H1 (cell line): Measurements from ENCODE around the gene PCNX3. TPM values are rescaled to one million over a fixed set of nuclear protein-coding genes. Genes with fewer than 3 reads are reported as not detected.

Experiments used
- CTCF ChIA-PET: fragments of 300-600 bp; sonication (Branson Sonifier 250); formaldehyde crosslinking; loops from one replicate; lab custom pipeline; 2021; ENCODE audit not compliant: partially characterized antibody; lab: Charles Lee
- POLR2A ChIA-PET: fragments of 300-600 bp; sonication (Branson Sonifier 250); formaldehyde crosslinking; loops from one replicate; lab custom pipeline; 2021; ENCODE audit warnings: inconsistent platforms; ENCODE audit not compliant: partially characterized antibody; lab: Charles Lee
- DNase-seq, 2 experiments: peaks; one replicate each; pipeline versions ENCODE4 v3.0.0 to v3.0.0-alpha.2; 2010 to 2022; ENCODE audit warnings: low spot score in 2 of 2, low read depth in 1 of 2, mixed read lengths in 1 of 2
- FAIRE-seq: peaks from 2 replicates; lab custom pipeline; 2011; peaks lifted over from hg19 to GRCh38; lab: Jason Lieb, UNC
- H2AFZ ChIP-seq: 2 replicates; pipeline ENCODE4 v1.8.1; 2012; ENCODE audit warnings: low read length, inconsistent platforms
- H2AK5ac ChIP-seq: 2 replicates; pipeline ENCODE4 v1.6.1; 2013; ENCODE audit warnings: low read depth, low read length
- H2BK120ac ChIP-seq: replicated peaks from 2 replicates; pipeline ENCODE3; 2013; ENCODE audit warnings: low read depth, low read length, inconsistent platforms
- H2BK12ac ChIP-seq: 2 replicates; pipeline ENCODE4 v1.6.1; 2013; ENCODE audit warnings: low read depth, low read length
- H2BK15ac ChIP-seq: 2 replicates; pipeline ENCODE4 v1.6.1; 2013; ENCODE audit warnings: low read length
- H2BK20ac ChIP-seq: 2 replicates; pipeline ENCODE4 v1.6.1; 2013; ENCODE audit warnings: low read length
- H2BK5ac ChIP-seq: 2 replicates; pipeline ENCODE4 v1.6.1; 2013; ENCODE audit warnings: low read depth, low read length
- H3K14ac ChIP-seq: 2 replicates; pipeline ENCODE4 v1.6.1; 2013; ENCODE audit warnings: inconsistent platforms; ENCODE audit not compliant: insufficient read length
- H3K18ac ChIP-seq: 2 replicates; pipeline ENCODE4 v1.6.1; 2013; ENCODE audit warnings: low read length; ENCODE audit errors: extremely low read depth
- H3K23ac ChIP-seq: 2 replicates; pipeline ENCODE4 v1.6.1; 2013; ENCODE audit warnings: inconsistent platforms; ENCODE audit not compliant: insufficient read length
- H3K23me2 ChIP-seq: 2 replicates; pipeline ENCODE4 v1.6.1; 2013; ENCODE audit warnings: low read depth, low read length
- H3K27ac ChIP-seq: 2 replicates; pipeline ENCODE4 v1.6.1; 2011; ENCODE audit warnings: low read depth, low read length, inconsistent platforms
- H3K27me3 ChIP-seq, 4 experiments: replicated peaks in 1 of 4; 1 replicate in 1 of 4; 2 replicates in 3 of 4; pipeline versions ENCODE4 v1.6.1 to v1.8.1; 2011 to 2013; ENCODE audit warnings: low read length in 3 of 4, mild to moderate bottlenecking in 3 of 4, inconsistent platforms in 2 of 4, mixed read lengths in 2 of 4, moderate library complexity in 1 of 4; ENCODE audit not compliant: control insufficient read depth in 3 of 4, insufficient read depth in 3 of 4; ENCODE audit errors: extremely low read depth in 1 of 4
- H3K36me3 ChIP-seq, 4 experiments: 2 replicates each; pipeline versions ENCODE4 v1.6.1 to v1.8.1; 2011 to 2013; ENCODE audit warnings: mild to moderate bottlenecking in 4 of 4, low read length in 3 of 4, moderate library complexity in 2 of 4, control low read depth in 1 of 4, inconsistent platforms in 1 of 4; ENCODE audit not compliant: insufficient read depth in 4 of 4, control insufficient read depth in 2 of 4
- H3K4ac ChIP-seq: replicated peaks from 2 replicates; pipeline ENCODE3; 2013; ENCODE audit warnings: low read length, low read depth, mixed read lengths, inconsistent platforms; ENCODE audit not compliant: insufficient read length
- H3K4me1 ChIP-seq, 4 experiments: replicated peaks in 1 of 4; 1 replicate in 1 of 4; 2 replicates in 3 of 4; pipeline versions ENCODE4 v1.6.1 to v1.8.1; 2011 to 2013; ENCODE audit warnings: low read length in 3 of 4, inconsistent platforms in 2 of 4, mixed read lengths in 1 of 4; ENCODE audit not compliant: insufficient read depth in 4 of 4, control insufficient read depth in 3 of 4
- H3K4me2 ChIP-seq, 2 experiments: 2 replicates each; pipeline versions ENCODE4 v1.6.1 to v1.8.1; 2011 to 2013; ENCODE audit warnings: low read depth in 2 of 2, low read length in 2 of 2, control low read depth in 1 of 2, inconsistent platforms in 1 of 2, mild to moderate bottlenecking in 1 of 2; ENCODE audit not compliant: insufficient read depth in 1 of 2
- H3K4me3 ChIP-seq, 4 experiments: fragments of 200-600, 300-600 bp in 1 of 4; sonication (generic), shearing (Covaris generic), sonication (Bioruptor Twin) in 1 of 4; 2 replicates each; pipeline versions ENCODE4 v1.5.1 to v1.8.1; 2011 to 2016; ENCODE audit warnings: low read length in 4 of 4, low read depth in 3 of 4, control low read depth in 2 of 4, inconsistent platforms in 2 of 4, mild to moderate bottlenecking in 2 of 4, mixed read lengths in 1 of 4, moderate library complexity in 1 of 4; ENCODE audit not compliant: insufficient read depth in 2 of 4; ENCODE audit errors: extremely low read depth in 1 of 4
- H3K56ac ChIP-seq: replicated peaks from 2 replicates; pipeline ENCODE3; 2013; ENCODE audit warnings: low read depth, mild to moderate bottlenecking, mixed read lengths, low read length, inconsistent platforms; ENCODE audit not compliant: insufficient read length
- H3K79me1 ChIP-seq: 2 replicates; pipeline ENCODE4 v1.6.1; 2013; ENCODE audit warnings: low read depth, low read length, control low read depth
- H3K79me2 ChIP-seq, 2 experiments: 2 replicates each; pipeline versions ENCODE4 v1.6.1 to v1.8.1; 2012 to 2013; ENCODE audit warnings: low read length in 2 of 2, mild to moderate bottlenecking in 2 of 2, inconsistent platforms in 1 of 2; ENCODE audit not compliant: insufficient read depth in 2 of 2, control insufficient read depth in 1 of 2
- H3K9ac ChIP-seq, 4 experiments: replicated peaks in 1 of 4; 1 replicate in 1 of 4; 2 replicates in 3 of 4; pipeline versions ENCODE4 v1.6.1 to v1.8.1; 2011 to 2013; ENCODE audit warnings: low read depth in 3 of 4, low read length in 3 of 4, control low read depth in 2 of 4, mild to moderate bottlenecking in 2 of 4, moderate library complexity in 2 of 4, inconsistent platforms in 1 of 4; ENCODE audit errors: extremely low read depth in 1 of 4
- H3K9me3 ChIP-seq, 2 experiments: 2 replicates each; pipeline versions ENCODE4 v1.6.1 to v1.8.1; 2012 to 2013; ENCODE audit warnings: mild to moderate bottlenecking in 2 of 2, moderate library complexity in 2 of 2, control low read depth in 1 of 2, inconsistent platforms in 1 of 2, low read depth in 1 of 2, low read length in 1 of 2, mixed read lengths in 1 of 2; ENCODE audit not compliant: insufficient read depth in 2 of 2
- H4K20me1 ChIP-seq, 2 experiments: replicated peaks in 1 of 2; 2 replicates each; pipeline versions ENCODE3 to v1.8.1; 2011 to 2013; ENCODE audit warnings: inconsistent platforms in 2 of 2, low read length in 2 of 2, mild to moderate bottlenecking in 1 of 2; ENCODE audit not compliant: insufficient read depth in 2 of 2, control insufficient read depth in 1 of 2
- H4K5ac ChIP-seq: 2 replicates; pipeline ENCODE4 v1.6.1; 2013; ENCODE audit warnings: low read length, low read depth, mixed read lengths, inconsistent platforms; ENCODE audit not compliant: insufficient read length
- H4K8ac ChIP-seq: 2 replicates; pipeline ENCODE4 v1.8.0; 2013; ENCODE audit warnings: mild to moderate bottlenecking, moderate library complexity, low read length, inconsistent platforms; ENCODE audit not compliant: insufficient read depth; ENCODE audit errors: extremely low read depth
- H4K91ac ChIP-seq: replicated peaks from 2 replicates; pipeline ENCODE3; 2013; ENCODE audit warnings: low read length, mixed read lengths, inconsistent platforms; ENCODE audit not compliant: insufficient read length
- CEBPB ChIP-seq: IDR thresholded peaks from 2 replicates; pipeline ENCODE4 v1.6.1; 2012; ENCODE audit warnings: low read depth, low read length
- TAF7 ChIP-seq: optimal IDR thresholded peaks from 2 replicates; pipeline ENCODE3; 2011; ENCODE audit warnings: low read depth, mild to moderate bottlenecking, inconsistent platforms, low read length, moderate library complexity, borderline replicate concordance
- WGBS, 2 experiments: shearing (Covaris generic) in 1 of 2; methylation state at CpG; one replicate each; pipeline versions ENCODE4 v1.1.6 to v1.1.7; 2013 to 2015; ENCODE audit warnings: low lambda C conversion rate in 2 of 2, mixed read lengths in 2 of 2, inconsistent platforms in 1 of 2, low coverage in 1 of 2, missing lambda C conversion rate in 1 of 2; ENCODE audit not compliant: insufficient replicate concordance in 2 of 2, insufficient coverage in 1 of 2, insufficient read length in 1 of 2; ENCODE audit errors: extremely low coverage in 1 of 2, missing lambda C conversion rate in 1 of 2; 5-methylcytosine and 5-hydroxymethylcytosine counted together
- polyA plus RNA-seq, 7 experiments: library from polyadenylated mRNA; depleted of rRNA in 3 of 7; stranded (reverse) in 5 of 7; unstranded in 2 of 7; fragments of >200 nt in 5 of 7; fragments of 200-250 nt in 2 of 7; gene quantifications; 1 replicate in 5 of 7; 2 replicates in 1 of 7; 4 replicates in 1 of 7; pipeline versions ENCODE4 v1.2.1 to v1.2.3, GENCODE V29; 2011 to 2013; ENCODE audit warnings: missing spikeins in 2 of 7, mixed read lengths in 2 of 7
- total RNA-seq: library from RNA; stranded (reverse); fragmentation: NEBNext Ultra II Directional; extraction: Animal tissue kit (Norgen Biotek cat#: 25700); gene quantifications from 2 replicates; pipeline ENCODE4 v1.2.1, GENCODE V29; 2021
- TF ChIP-seq, protein P1 (sequence below), 3 experiments: IDR thresholded peaks; 1 replicate in 2 of 3; 2 replicates in 1 of 3; pipeline versions ENCODE4 v1.5.1 to v1.6.1; 2011; ENCODE audit warnings: low read length in 3 of 3, mild to moderate bottlenecking in 3 of 3, inconsistent platforms in 2 of 3, low read depth in 1 of 3, moderate library complexity in 1 of 3; ENCODE audit not compliant: insufficient read depth in 1 of 3; ENCODE audit errors: control extremely low read depth in 1 of 3

The PCNX3 gene
- total and polyA plus RNA-seq, 2 of the 8 experiments (the other 6 are each of a cell fraction or from before 2014, with no cell fraction given), result 27.2 to 38.8 TPM

- Histone ChIP-seq H4K20me1 (peaks cover 0 to 2% of the 10 kb centered on the region in 2 experiments), H2BK15ac (peak overlapping the region; percentile 97), H4K8ac (no peak overlapping the region; the same call in 1 of the 2 replicates), H3K27ac (no peak overlapping the region), H2AK5ac (0 out of 2 replicates have a peak overlapping the region, but pooled peaks have one; percentile 65), H3K23me2 (peaks cover 3% of the 10 kb centered on the region; the same call in 1 of the 2 replicates), H3K14ac (no peak overlapping the region), H2BK20ac (no peak overlapping the region), H3K79me1 (no peaks in the 10 kb centered on the region), H2BK12ac (no peak overlapping the region; the same call in 1 of the 2 replicates), H2BK5ac (no peak overlapping the region), H3K23ac (no peak overlapping the region), H4K91ac (no peak overlapping the region), H3K18ac (no peak overlapping the region), H3K36me3 (no peaks in the 10 kb centered on the region), H3K4me3 (no peak overlapping the region), H3K9me3 (no peaks in the 10 kb centered on the region), H2BK120ac (no peak overlapping the region), H3K4me1 (peaks cover 1 to 22% (median 7%) of the 10 kb centered on the region in 4 experiments), H2AFZ (no peak overlapping the region), H3K27me3 (peaks cover 20 to 56% (median 45%) of the 10 kb centered on the region in 4 experiments), H3K79me2 (no peaks in the 10 kb centered on the region), H3K56ac (no peak overlapping the region), H3K4ac (no peak overlapping the region), H4K5ac (no peak overlapping the region), H3K9ac (no peak overlapping the region), H3K4me2 (0 out of 4 replicates have a peak overlapping the region, but pooled peaks of 1 of the 2 experiments have one; percentile 12)
- ChIA-PET POLR2A (interaction anchor here (0.9 to 4.4 kb wide), 5 partner anchors 10 to 27 kb away, joined by 3 to 36 read pairs (median 12); partner anchors contain the start of genes EHBP1L1, FAM89B and MAP3K11), CTCF (interaction anchor here (0.9 to 14.5 kb wide), 16 partner anchors 7 to 696 kb away, joined by 3 to 227 read pairs (median 12); partner anchors contain the start of genes EHBP1L1, FAM89B, KCNK7 and ZNRD2)
- no peak for TF ChIP-seq TAF7
- TF ChIP-seq, protein P1, sequence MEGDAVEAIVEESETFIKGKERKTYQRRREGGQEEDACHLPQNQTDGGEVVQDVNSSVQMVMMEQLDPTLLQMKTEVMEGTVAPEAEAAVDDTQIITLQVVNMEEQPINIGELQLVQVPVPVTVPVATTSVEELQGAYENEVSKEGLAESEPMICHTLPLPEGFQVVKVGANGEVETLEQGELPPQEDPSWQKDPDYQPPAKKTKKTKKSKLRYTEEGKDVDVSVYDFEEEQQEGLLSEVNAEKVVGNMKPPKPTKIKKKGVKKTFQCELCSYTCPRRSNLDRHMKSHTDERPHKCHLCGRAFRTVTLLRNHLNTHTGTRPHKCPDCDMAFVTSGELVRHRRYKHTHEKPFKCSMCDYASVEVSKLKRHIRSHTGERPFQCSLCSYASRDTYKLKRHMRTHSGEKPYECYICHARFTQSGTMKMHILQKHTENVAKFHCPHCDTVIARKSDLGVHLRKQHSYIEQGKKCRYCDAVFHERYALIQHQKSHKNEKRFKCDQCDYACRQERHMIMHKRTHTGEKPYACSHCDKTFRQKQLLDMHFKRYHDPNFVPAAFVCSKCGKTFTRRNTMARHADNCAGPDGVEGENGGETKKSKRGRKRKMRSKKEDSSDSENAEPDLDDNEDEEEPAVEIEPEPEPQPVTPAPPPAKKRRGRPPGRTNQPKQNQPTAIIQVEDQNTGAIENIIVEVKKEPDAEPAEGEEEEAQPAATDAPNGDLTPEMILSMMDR (IDR thresholded peaks at IDR 0.05; ENCODE audit: control extremely low read depth in 1 of 3, insufficient read depth in 1 of 3, low read depth in 1 of 3, low read length in 3 of 3), result no peak
- no peak for TF ChIP-seq CEBPB
- DNase-seq (no peak), FAIRE-seq (no peak)
- 87% methylated on average over 4 of the region's 4 CpGs; no CpG with 5 or more reads in 1 of the 2 experiments for WGBS, 2 experiments
Measured at GRCh38 chr11:65586247-65586630, 29.3 kb upstream of the PCNX3 start.
